Fibroblast of the aortic adventitia (primary cell): ENCODE data around the gene IDH3A. TPM values are rescaled to one million over a fixed set of nuclear protein-coding genes. Genes with fewer than 3 reads are reported as not detected.

Experiments used
- DNase-seq: peaks from one replicate; pipeline ENCODE4 v3.0.0-alpha.2; 2010; ENCODE audit warnings: low read depth
- H3K4me3 ChIP-seq: 2 replicates; pipeline ENCODE4 v1.5.1; 2011; ENCODE audit warnings: low read depth, mild to moderate bottlenecking, control low read depth, low read length, moderate library complexity
- CTCF ChIP-seq: IDR thresholded peaks from 2 replicates; pipeline ENCODE4 v1.5.1; 2011; ENCODE audit warnings: mild to moderate bottlenecking, low read length, control low read depth, inconsistent platforms; ENCODE audit not compliant: insufficient read depth
- total RNA-seq: library from RNA; depleted of rRNA; stranded (reverse); fragments of >200 nt; gene quantifications from 2 replicates; pipeline ENCODE4 v1.2.3, GENCODE V29; 2012; ENCODE audit warnings: low replicate concordance

IDH3A gene
- total RNA-seq, 1 donor = 53.8 TPM

DNA sequence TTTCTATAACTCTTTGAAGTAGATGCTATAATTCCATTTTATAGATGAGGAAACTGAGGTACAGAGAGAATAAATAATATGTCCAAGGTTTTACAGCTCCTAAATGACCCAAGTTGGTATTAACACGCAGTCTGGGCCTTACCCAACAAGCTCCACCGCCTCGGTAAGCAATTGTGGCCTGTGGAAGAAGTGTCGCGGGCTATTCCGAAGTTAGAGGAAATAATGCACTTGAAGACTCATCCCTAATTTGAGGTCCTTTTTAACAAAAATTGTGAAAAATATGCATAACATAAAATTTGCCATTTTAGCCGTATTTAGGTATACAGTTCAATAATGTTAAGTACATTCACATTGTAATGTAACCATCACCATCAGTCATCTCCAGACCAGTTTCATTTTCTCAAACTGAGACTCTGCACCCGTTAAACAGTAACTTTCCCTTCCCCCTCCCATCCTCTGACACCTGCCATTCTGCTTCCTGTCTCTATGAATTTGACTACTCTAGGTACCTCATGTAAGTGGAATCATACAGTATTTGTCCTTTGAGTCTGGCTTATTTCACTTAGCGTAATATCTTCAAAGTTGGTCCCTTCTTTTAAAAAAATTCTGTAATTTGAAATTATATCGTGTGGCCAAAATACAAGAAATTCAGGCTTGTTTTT lies 18.2 kb downstream of the IDH3A start:
- no peak for DNase-seq
- TF ChIP-seq CTCF = no peak
- no peak overlapping the region for H3K4me3 ChIP-seq

GRCh38 chr15:78168608-78169007 lies 19.4 kb downstream of the IDH3A start:
- H3K4me3 ChIP-seq = no peak overlapping the region
- TF ChIP-seq CTCF = no peak
- DNase-seq = no peak

GRCh38 chr15:78170848-78171773 lies 21.9 kb downstream of the IDH3A start:
- no peak for TF ChIP-seq CTCF
- no peak overlapping the region for H3K4me3 ChIP-seq
- DNase-seq = no peak

GRCh38 chr15:78171864-78172472 lies 22.8 kb downstream of the IDH3A start:
- no peak overlapping the region for H3K4me3 ChIP-seq

GRCh38 chr15:78174401-78174800 lies 25.2 kb downstream of the IDH3A start:
- H3K4me3 ChIP-seq = no peak overlapping the region
- no peak for DNase-seq
- TF ChIP-seq CTCF = no peak

More at GRCh38 chr15:78171864-78172472, 22.8 kb downstream of the IDH3A start:
- no peak for DNase-seq
- TF ChIP-seq CTCF = no peak

- DNase-seq = no peak
- H3K4me3 ChIP-seq = no peak overlapping the region
- no peak for TF ChIP-seq CTCF
Observed at GRCh38 chr15:78175330-78175729, 26.2 kb downstream of the IDH3A start.
